GM12873 (cell line): ENCODE data around the gene SDHA.

Experiments used
- CTCF ChIP-seq: IDR thresholded peaks from 2 replicates; pipeline ENCODE4 v1.5.1; 2012; ENCODE audit warnings: low read depth, mild to moderate bottlenecking, moderate library complexity, low read length, control low read depth; ENCODE audit not compliant: insufficient read depth; ENCODE audit errors: missing control alignments

SDHA gene

GRCh38 chr5:305459-305858, 87.3 kb downstream of the SDHA start:
- no peak for TF ChIP-seq CTCF

GRCh38 chr5:306011-306805, 88.1 kb downstream of the SDHA start:
- TF ChIP-seq CTCF, result no peak
